HEK293T (cell line): ENCODE data around the gene RAB42.
"Not testable (repeated sequence)": the region's sequence is repeated elsewhere in the genome, so short reads cannot be mapped to it uniquely, and the experiment has no call there.

Source experiments
- CTCF ChIA-PET: fragments of 350-600 bp; formaldehyde crosslinking; extraction: SDS; loops from one replicate; lab custom pipeline; 2021; ENCODE audit warnings: antibody characterized with exemption, inconsistent platforms; lab: Yijun Ruan, JAX
- POLR2A ChIA-PET: fragments of 350-600 bp; formaldehyde crosslinking; extraction: SDS; loops from one replicate; lab custom pipeline; 2020; ENCODE audit warnings: antibody characterized with exemption, inconsistent platforms; lab: Yijun Ruan, JAX
- DNase-seq: peaks from one replicate; pipeline ENCODE4 v3.0.0; 2012; ENCODE audit warnings: mixed read lengths; ENCODE audit errors: extremely low spot score
- ARNT ChIP-seq: fragments of 450-650 bp; IDR thresholded peaks from 2 replicates; pipeline ENCODE4 v1.6.1; 2017; ENCODE audit warnings: mild to moderate bottlenecking
- BHLHE40 ChIP-seq: fragments of 450-650 bp; IDR thresholded peaks from 2 replicates; pipeline ENCODE4 v1.6.1; 2016; ENCODE audit warnings: mild to moderate bottlenecking, moderate library complexity, borderline replicate concordance
- CTBP1 ChIP-seq: fragments of 450-650 bp; IDR thresholded peaks from 2 replicates; pipeline ENCODE4 v1.6.1; 2016; ENCODE audit warnings: borderline replicate concordance
- ELF4 ChIP-seq: fragments of 450-650 bp; IDR thresholded peaks from 2 replicates; pipeline ENCODE4 v1.6.1; 2017; ENCODE audit warnings: antibody characterized with exemption
- FOXA1 ChIP-seq: fragments of 450-650 bp; IDR thresholded peaks from 2 replicates; pipeline ENCODE4 v1.6.1; 2016; ENCODE audit warnings: mild to moderate bottlenecking
- FOXK2 ChIP-seq: fragments of 450-650 bp; IDR thresholded peaks from 2 replicates; pipeline ENCODE4 v1.6.1; 2016; ENCODE audit warnings: mild to moderate bottlenecking
- FOXM1 ChIP-seq: fragments of 450-650 bp; IDR thresholded peaks from 2 replicates; pipeline ENCODE4 v1.6.1; 2017; ENCODE audit warnings: mild to moderate bottlenecking, borderline replicate concordance
- HDGF ChIP-seq: fragments of 450-650 bp; IDR thresholded peaks from 2 replicates; pipeline ENCODE4 v1.6.1; 2017; ENCODE audit warnings: antibody characterized with exemption, borderline replicate concordance
- L3MBTL2 ChIP-seq: fragments of 450-650 bp; conservative IDR thresholded peaks from 2 replicates; pipeline ENCODE4 v1.6.1; 2016; ENCODE audit warnings: mild to moderate bottlenecking
- LEF1 ChIP-seq: fragments of 450-650 bp; IDR thresholded peaks from 2 replicates; pipeline ENCODE4 v1.6.1; 2017; ENCODE audit warnings: mild to moderate bottlenecking, borderline replicate concordance
- NFRKB ChIP-seq: fragments of 450-650 bp; IDR thresholded peaks from 2 replicates; pipeline ENCODE4 v1.6.1; 2016; ENCODE audit warnings: mild to moderate bottlenecking, moderate library complexity
- SP1 ChIP-seq: fragments of 450-650 bp; IDR thresholded peaks from 2 replicates; pipeline ENCODE4 v1.6.1; 2017
- SUZ12 ChIP-seq: fragments of 450-650 bp; IDR thresholded peaks from 2 replicates; pipeline ENCODE4 v1.6.1; 2016; ENCODE audit warnings: mild to moderate bottlenecking
- TARDBP ChIP-seq: fragments of 450-650 bp; IDR thresholded peaks from 2 replicates; pipeline ENCODE4 v1.6.1; 2016
- ZNF384 ChIP-seq: fragments of 450-650 bp; IDR thresholded peaks from 2 replicates; pipeline ENCODE4 v1.6.1; 2016
- TF ChIP-seq, protein P1 (sequence below): fragments of 450-650 bp; IDR thresholded peaks from 2 replicates; pipeline ENCODE4 v1.6.1; 2016

The RAB42 gene

DNA sequence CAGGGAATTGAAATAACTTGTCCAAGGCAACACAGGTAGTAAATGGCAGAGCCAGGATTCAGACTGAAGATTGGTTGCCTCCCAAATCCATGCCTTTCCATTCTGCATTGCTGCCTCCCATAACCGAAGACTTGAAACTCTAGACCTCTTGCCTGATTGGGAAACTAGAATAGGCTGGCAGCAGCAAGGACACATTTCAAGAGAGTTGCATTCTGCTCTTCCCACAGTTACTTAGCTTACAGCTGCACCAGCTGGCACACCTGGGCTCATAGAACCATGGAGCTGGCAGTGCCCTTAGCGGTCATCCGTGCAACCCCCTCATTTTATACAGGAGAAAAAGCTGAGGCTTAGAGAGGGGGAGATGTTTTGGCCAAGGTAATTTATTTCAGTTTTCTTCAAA lies 31.2 kb upstream of the RAB42 start:
- DNase-seq = no peak
- ChIA-PET CTCF (no interaction called here), POLR2A (interaction anchor here (1.5 kb wide), 2 partner anchors 18 to 21 kb away, joined by 4 to 5 read pairs; no protein-coding TSS in a partner anchor)
- TF ChIP-seq FOXK2 = no peak
- TF ChIP-seq L3MBTL2 = no peak
- no peak for TF ChIP-seq LEF1

DNA sequence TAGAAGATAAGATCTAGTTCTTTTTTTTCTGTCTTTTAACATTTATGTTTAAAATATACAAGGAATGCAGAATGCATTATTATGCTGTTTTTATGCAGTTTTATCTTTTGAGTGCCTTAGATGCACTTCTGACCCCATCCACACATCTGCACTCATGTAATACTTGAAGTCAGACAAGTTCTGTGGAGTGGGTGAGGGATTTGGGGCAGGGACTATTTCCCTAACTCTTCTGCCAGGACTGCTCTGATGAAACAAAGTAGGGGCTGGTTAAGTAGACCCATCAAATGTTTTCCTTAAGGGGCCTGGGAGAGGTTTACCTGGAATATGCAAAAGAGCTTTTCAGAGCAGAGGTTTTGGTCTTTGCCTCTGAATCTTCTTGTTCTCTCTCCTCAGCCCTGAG lies 27.8 kb upstream of the RAB42 start:
- TF ChIP-seq HDGF = no peak
- no peak for TF ChIP-seq FOXK2
- TF ChIP-seq TARDBP = no peak
- no peak for TF ChIP-seq CTBP1
- TF ChIP-seq SUZ12 = no peak
- no peak for TF ChIP-seq SP1
- TF ChIP-seq, protein P1, sequence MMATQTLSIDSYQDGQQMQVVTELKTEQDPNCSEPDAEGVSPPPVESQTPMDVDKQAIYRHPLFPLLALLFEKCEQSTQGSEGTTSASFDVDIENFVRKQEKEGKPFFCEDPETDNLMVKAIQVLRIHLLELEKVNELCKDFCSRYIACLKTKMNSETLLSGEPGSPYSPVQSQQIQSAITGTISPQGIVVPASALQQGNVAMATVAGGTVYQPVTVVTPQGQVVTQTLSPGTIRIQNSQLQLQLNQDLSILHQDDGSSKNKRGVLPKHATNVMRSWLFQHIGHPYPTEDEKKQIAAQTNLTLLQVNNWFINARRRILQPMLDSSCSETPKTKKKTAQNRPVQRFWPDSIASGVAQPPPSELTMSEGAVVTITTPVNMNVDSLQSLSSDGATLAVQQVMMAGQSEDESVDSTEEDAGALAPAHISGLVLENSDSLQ = no peak
- no peak for TF ChIP-seq FOXM1
- TF ChIP-seq NFRKB = no peak
- no peak for TF ChIP-seq ELF4
- no peak for TF ChIP-seq LEF1
- TF ChIP-seq FOXA1 = no peak
- TF ChIP-seq ZNF384 = no peak
- no peak for TF ChIP-seq BHLHE40
- TF ChIP-seq L3MBTL2 = no peak
- no peak for TF ChIP-seq ARNT
- DNase-seq = no peak
- POLR2A ChIA-PET = interaction anchor here (1.4 to 2.6 kb wide), 2 partner anchors 11 to 17 kb away, joined by 4 to 12 read pairs; no protein-coding TSS in a partner anchor
- CTCF ChIA-PET = interaction anchor here (0.6 kb wide), 1 partner anchor 45 kb away, joined by 4 read pairs; no protein-coding TSS in a partner anchor

DNA sequence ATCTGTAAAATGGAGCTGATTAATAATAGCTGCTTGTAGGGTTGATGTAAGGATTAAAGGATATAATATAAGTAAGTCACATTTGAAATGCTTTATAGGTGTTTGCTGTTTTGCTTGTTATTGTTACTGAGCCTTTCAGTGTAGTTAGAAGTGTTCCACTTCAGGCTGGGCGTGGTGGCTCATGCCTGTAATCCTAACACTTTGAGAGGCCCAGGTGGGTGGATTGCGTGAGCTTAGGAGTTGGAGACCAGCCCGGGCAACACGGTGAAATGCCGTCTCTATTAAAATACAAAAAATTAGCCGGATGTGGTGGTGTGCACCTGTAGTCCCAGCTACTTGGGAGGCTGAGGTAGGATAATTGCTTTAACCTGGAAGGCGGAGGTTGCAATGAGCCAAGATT lies 27.0 kb upstream of the RAB42 start:
- POLR2A ChIA-PET = interaction anchor here (1.4 to 2.6 kb wide), 2 partner anchors 12 to 17 kb away, joined by 4 to 12 read pairs; no protein-coding TSS in a partner anchor
- CTCF ChIA-PET = no interaction called here
- TF ChIP-seq HDGF (no peak), CTBP1 (no peak), L3MBTL2 (no peak)

DNA sequence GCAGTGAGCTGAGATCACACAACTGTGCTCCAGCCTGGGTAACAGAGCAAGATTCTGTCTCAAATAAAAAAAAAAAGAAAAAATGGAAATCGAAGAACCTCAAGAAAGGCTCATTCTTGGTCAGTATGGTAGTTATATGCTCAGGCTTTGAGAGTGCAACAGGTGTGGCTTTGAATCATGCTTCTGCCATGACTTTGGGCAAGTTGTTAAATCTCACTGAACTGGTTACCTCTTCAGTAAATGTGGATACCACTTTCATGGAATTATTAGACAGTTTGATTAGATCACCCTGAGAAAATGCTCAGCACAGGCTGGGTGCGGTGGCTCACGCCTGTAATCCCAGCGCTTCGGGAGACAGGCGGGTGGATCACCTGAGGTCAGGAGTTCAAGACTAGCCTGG lies 26.3 kb upstream of the RAB42 start:
- no peak for DNase-seq
- TF ChIP-seq FOXA1 = no peak
- no peak for TF ChIP-seq CTBP1
- no peak for TF ChIP-seq LEF1
- ChIA-PET POLR2A (no interaction called here), CTCF (no interaction called here)

More for the DNA sequence above, 27.0 kb upstream of the RAB42 start:
- no peak for DNase-seq

DNA sequence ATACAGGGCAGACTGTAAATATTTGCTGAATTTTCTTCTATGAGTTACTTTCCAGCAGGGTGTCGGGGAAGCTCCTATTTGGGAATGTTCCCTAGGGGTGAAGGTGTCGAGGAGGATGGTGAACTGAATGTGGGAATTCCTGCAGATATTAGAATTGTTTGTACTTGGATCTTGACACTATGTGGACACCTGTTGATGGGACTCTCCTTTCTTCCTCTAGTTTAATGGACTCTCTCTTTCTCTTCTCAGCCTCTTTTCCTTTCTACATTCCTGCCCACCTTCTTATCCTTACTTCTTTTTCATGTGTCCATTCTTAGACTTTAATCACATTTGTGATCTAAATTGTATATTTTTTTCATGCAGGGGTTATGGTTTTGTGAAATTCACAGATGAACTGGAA lies 25.1 kb upstream of the RAB42 start:
- POLR2A ChIA-PET = interaction anchor here (0.8 to 1.8 kb wide), 2 partner anchors 9 to 15 kb away, joined by 3 to 12 read pairs; no protein-coding TSS in a partner anchor
- no peak for DNase-seq
- TF ChIP-seq SUZ12 (no peak), LEF1 (no peak), NFRKB (no peak), FOXA1 (no peak), TARDBP (no peak), FOXM1 (no peak), ELF4 (no peak), SP1 (no peak), L3MBTL2 (no peak), BHLHE40 (no peak), ZNF384 (no peak), FOXK2 (no peak), HDGF (no peak), ARNT (no peak)
- TF ChIP-seq, protein P1 = no peak
- CTCF ChIA-PET = no interaction called here

DNA sequence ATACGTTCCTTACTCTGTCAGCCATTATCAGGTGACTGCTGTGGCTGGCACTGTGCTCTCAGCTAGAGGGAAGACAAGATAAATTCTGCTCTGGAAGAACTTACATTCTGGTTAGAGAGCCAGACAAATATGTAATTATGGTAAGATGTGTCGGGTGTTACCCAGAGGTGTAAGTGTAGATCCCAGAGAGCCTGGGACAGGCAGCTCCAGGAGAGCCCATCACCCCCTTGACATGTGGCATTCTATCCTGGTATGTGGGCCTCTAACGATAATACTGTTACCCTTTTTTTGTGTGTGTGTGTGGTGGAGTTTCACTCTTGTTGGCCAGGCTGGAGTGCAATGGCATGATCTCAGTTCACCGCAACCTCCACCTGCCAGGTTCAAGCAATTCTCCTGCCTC lies 20.2 kb upstream of the RAB42 start:
- ChIA-PET CTCF (no interaction called here), POLR2A (interaction anchor here (2.9 kb wide), 1 partner anchor 10 kb away, joined by 14 read pairs; no protein-coding TSS in a partner anchor)
- no peak for DNase-seq
- TF ChIP-seq FOXM1 = no peak
- TF ChIP-seq LEF1 = no peak
- TF ChIP-seq FOXA1 = no peak
- no peak for TF ChIP-seq FOXK2
- TF ChIP-seq BHLHE40 = no peak
- no peak for TF ChIP-seq HDGF
- no peak for TF ChIP-seq ELF4
- no peak for TF ChIP-seq L3MBTL2
- TF ChIP-seq, protein P1 = no peak
- no peak for TF ChIP-seq ARNT
- TF ChIP-seq CTBP1 = no peak
- TF ChIP-seq NFRKB = no peak
- TF ChIP-seq ZNF384 = no peak
- TF ChIP-seq TARDBP = no peak

DNA sequence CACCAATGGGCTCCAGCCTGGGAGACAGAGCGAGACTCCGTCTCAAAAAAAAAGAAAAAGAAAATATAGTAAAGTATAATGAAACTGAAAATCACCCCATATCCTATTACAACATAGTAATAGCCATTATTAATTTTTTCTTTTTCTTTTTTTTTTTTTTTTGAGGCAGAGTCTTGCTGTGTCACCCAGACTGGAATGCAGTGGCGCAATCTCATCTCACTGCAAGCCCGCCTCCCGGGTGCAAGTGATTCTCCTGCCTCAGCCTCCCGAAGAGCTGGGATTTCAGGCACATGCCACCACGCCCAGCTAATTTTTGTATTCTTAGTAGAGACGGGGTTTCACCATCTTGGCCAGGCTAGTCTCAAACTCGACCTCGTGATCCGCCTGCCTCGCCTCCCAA lies 19.2 kb upstream of the RAB42 start:
- DNase-seq, CTCF ChIA-PET: not testable (repeated sequence)
- POLR2A ChIA-PET = interaction anchor here (2.9 kb wide), 1 partner anchor 9 kb away, joined by 14 read pairs; no protein-coding TSS in a partner anchor
